ENCODE measurements around the gene NAGLU.

DNA sequence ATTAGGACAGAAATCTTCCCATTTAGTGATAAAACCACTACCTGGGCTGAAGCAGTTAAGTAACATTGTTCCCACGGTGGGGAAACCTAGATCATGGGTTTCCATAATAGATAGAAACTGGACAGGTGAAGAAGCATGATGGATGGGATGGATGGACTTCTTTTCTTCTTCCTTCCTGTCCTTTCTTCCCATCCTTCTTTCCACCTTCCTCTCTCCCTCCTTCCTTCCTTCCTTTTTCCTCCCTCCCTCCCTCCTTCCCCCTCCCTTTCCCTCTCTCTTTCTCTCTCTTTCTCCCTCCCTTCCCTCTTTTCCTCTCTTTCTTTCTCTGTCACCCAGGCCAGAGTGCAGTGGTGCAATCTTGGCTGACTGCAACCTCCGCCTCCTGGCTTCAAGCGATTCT, 38.4 kb downstream of the NAGLU start:
- no peak for TF ChIP-seq POLR2A (IDR thresholded peaks at IDR 0.05)
- TF ChIP-seq, protein P1, sequence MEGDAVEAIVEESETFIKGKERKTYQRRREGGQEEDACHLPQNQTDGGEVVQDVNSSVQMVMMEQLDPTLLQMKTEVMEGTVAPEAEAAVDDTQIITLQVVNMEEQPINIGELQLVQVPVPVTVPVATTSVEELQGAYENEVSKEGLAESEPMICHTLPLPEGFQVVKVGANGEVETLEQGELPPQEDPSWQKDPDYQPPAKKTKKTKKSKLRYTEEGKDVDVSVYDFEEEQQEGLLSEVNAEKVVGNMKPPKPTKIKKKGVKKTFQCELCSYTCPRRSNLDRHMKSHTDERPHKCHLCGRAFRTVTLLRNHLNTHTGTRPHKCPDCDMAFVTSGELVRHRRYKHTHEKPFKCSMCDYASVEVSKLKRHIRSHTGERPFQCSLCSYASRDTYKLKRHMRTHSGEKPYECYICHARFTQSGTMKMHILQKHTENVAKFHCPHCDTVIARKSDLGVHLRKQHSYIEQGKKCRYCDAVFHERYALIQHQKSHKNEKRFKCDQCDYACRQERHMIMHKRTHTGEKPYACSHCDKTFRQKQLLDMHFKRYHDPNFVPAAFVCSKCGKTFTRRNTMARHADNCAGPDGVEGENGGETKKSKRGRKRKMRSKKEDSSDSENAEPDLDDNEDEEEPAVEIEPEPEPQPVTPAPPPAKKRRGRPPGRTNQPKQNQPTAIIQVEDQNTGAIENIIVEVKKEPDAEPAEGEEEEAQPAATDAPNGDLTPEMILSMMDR (IDR thresholded peaks at IDR 0.05), result no peak

Measured in lower leg skin (tissue), 3 donors.